ENCODE measurements around the gene NPC2.

GRCh38 chr14:74486164-74486563, 6.9 kb downstream of the NPC2 start:
- TF ChIP-seq POLR2A (IDR thresholded peaks at IDR 0.05; ENCODE audit: low read length), result no peak
- TF ChIP-seq GATA1 (IDR thresholded peaks at IDR 0.05; ENCODE audit: low read depth, low read length), result no peak

All from erythroblast (primary cell).